HEK293 (cell line): Measurements from ENCODE around the gene FBXO17.
A peak's percentile ranks its signal among the peaks of the same experiment; 100 is the strongest.

ENCODE experiments used
- CTCF ChIA-PET: fragments of 350-600 bp; formaldehyde crosslinking; extraction: SDS; loops from one replicate; lab custom pipeline; 2021; ENCODE audit warnings: antibody characterized with exemption; lab: Yijun Ruan, JAX
- POLR2A ChIA-PET: fragments of 300-600 bp; formaldehyde crosslinking; extraction: SDS; loops from one replicate; lab custom pipeline; 2020; ENCODE audit warnings: antibody characterized with exemption, inconsistent platforms; lab: Yijun Ruan, JAX
- H3K27ac ChIP-seq: fragments of 200-500 bp; sonication (Bioruptor generic); 2 replicates; pipeline ENCODE4 v1.5.1; 2014; ENCODE audit warnings: low read depth, low read length, control low read depth, inconsistent platforms; ENCODE audit errors: extremely low read depth
- H3K36me3 ChIP-seq, 2 experiments: fragments of 200-500 bp in 1 of 2; sonication (Bioruptor generic) in 1 of 2; 1 replicate in 1 of 2; 2 replicates in 1 of 2; pipeline ENCODE4 v1.5.1; 2014 to 2017; ENCODE audit warnings: inconsistent platforms in 2 of 2, low read length in 2 of 2; ENCODE audit not compliant: control insufficient read depth in 2 of 2, insufficient read depth in 1 of 2
- H3K4me1 ChIP-seq: fragments of 200-500 bp; sonication (Bioruptor generic); 2 replicates; pipeline ENCODE4 v1.5.1; 2014; ENCODE audit warnings: mild to moderate bottlenecking, low read length, inconsistent platforms; ENCODE audit not compliant: control insufficient read depth, insufficient read depth
- H3K4me3 ChIP-seq: 2 replicates; pipeline ENCODE4 v1.5.1; 2011; ENCODE audit warnings: low read depth, mild to moderate bottlenecking, control low read depth, low read length, moderate library complexity
- H3K9me3 ChIP-seq: fragments of 200-500 bp; sonication (Bioruptor generic); 2 replicates; pipeline ENCODE4 v1.5.1; 2014; ENCODE audit warnings: low read depth, low read length, inconsistent platforms; ENCODE audit not compliant: control insufficient read depth, insufficient read depth
- CTCF ChIP-seq: fragments of 450-650 bp; formaldehyde crosslinking; IDR thresholded peaks from 2 replicates; pipeline ENCODE4 v1.5.1; 2016; ENCODE audit warnings: missing biosample characterization, missing genetic modification characterization
- EGR2 ChIP-seq: fragments of 450-650 bp; formaldehyde crosslinking; IDR thresholded peaks from 2 replicates; pipeline ENCODE4 v1.5.1; 2016; ENCODE audit warnings: low read depth, missing biosample characterization, missing genetic modification characterization
- GLIS2 ChIP-seq: fragments of 450-650 bp; formaldehyde crosslinking; IDR thresholded peaks from 2 replicates; pipeline ENCODE4 v1.5.1; 2016; ENCODE audit warnings: missing biosample characterization, missing genetic modification characterization
- KLF16 ChIP-seq: fragments of 450-650 bp; formaldehyde crosslinking; IDR thresholded peaks from 2 replicates; pipeline ENCODE4 v1.5.1; 2017; ENCODE audit warnings: missing biosample characterization, missing genetic modification characterization
- MZF1 ChIP-seq: fragments of 450-650 bp; formaldehyde crosslinking; IDR thresholded peaks from 2 replicates; pipeline ENCODE4 v1.5.1; 2017; ENCODE audit warnings: missing biosample characterization, missing genetic modification characterization, borderline replicate concordance
- REPIN1 ChIP-seq: fragments of 450-650 bp; formaldehyde crosslinking; IDR thresholded peaks from 2 replicates; pipeline ENCODE4 v1.5.1; 2017; ENCODE audit warnings: missing biosample characterization, missing genetic modification characterization, low read depth
- TCF7L2 ChIP-seq: IDR thresholded peaks from 2 replicates; pipeline ENCODE4 v1.6.1; 2011; ENCODE audit warnings: low read depth, mild to moderate bottlenecking, inconsistent platforms, low read length, moderate library complexity, borderline replicate concordance
- ZBTB48 ChIP-seq: fragments of 450-650 bp; formaldehyde crosslinking; IDR thresholded peaks from 2 replicates; pipeline ENCODE4 v1.5.1; 2016; ENCODE audit warnings: missing biosample characterization, missing genetic modification characterization
- ZEB2 ChIP-seq: fragments of 450-650 bp; formaldehyde crosslinking; IDR thresholded peaks from 2 replicates; pipeline ENCODE4 v1.5.1; 2016; ENCODE audit warnings: missing biosample characterization, missing genetic modification characterization
- ZNF10 ChIP-seq: fragments of 450-650 bp; formaldehyde crosslinking; IDR thresholded peaks from 2 replicates; pipeline ENCODE4 v1.5.1; 2017; ENCODE audit warnings: missing biosample characterization, missing genetic modification characterization
- ZNF16 ChIP-seq: fragments of 450-650 bp; formaldehyde crosslinking; IDR thresholded peaks from 2 replicates; pipeline ENCODE4 v1.5.1; 2016; ENCODE audit warnings: low read depth, missing biosample characterization, missing genetic modification characterization
- ZNF174 ChIP-seq: fragments of 450-650 bp; formaldehyde crosslinking; IDR thresholded peaks from 2 replicates; pipeline ENCODE4 v1.5.0; 2017; ENCODE audit warnings: missing biosample characterization, mild to moderate bottlenecking, missing genetic modification characterization
- ZNF202 ChIP-seq: fragments of 450-650 bp; formaldehyde crosslinking; IDR thresholded peaks from 2 replicates; pipeline ENCODE4 v1.5.1; 2016; ENCODE audit warnings: missing biosample characterization, missing genetic modification characterization, borderline replicate concordance
- ZNF223 ChIP-seq: fragments of 450-650 bp; formaldehyde crosslinking; IDR thresholded peaks from 2 replicates; pipeline ENCODE4 v1.5.1; 2016; ENCODE audit warnings: missing biosample characterization, missing genetic modification characterization
- ZNF23 ChIP-seq: fragments of 450-650 bp; formaldehyde crosslinking; IDR thresholded peaks from 2 replicates; pipeline ENCODE4 v1.5.1; 2016; ENCODE audit warnings: missing biosample characterization, missing genetic modification characterization, borderline replicate concordance
- ZNF311 ChIP-seq: fragments of 450-650 bp; formaldehyde crosslinking; IDR thresholded peaks from 2 replicates; pipeline ENCODE4 v1.5.1; 2017; ENCODE audit warnings: missing biosample characterization, missing genetic modification characterization, borderline replicate concordance
- ZNF362 ChIP-seq: fragments of 450-650 bp; formaldehyde crosslinking; IDR thresholded peaks from 2 replicates; pipeline ENCODE4 v1.5.1; 2016; ENCODE audit warnings: missing biosample characterization, missing genetic modification characterization
- ZNF391 ChIP-seq: fragments of 450-650 bp; formaldehyde crosslinking; IDR thresholded peaks from 2 replicates; pipeline ENCODE4 v1.5.1; 2016; ENCODE audit warnings: low read depth, missing biosample characterization, missing genetic modification characterization, borderline replicate concordance
- ZNF423 ChIP-seq: fragments of 450-650 bp; formaldehyde crosslinking; IDR thresholded peaks from 2 replicates; pipeline ENCODE4 v1.5.1; 2016; ENCODE audit warnings: missing biosample characterization, missing genetic modification characterization
- ZNF48 ChIP-seq: fragments of 450-650 bp; formaldehyde crosslinking; IDR thresholded peaks from 2 replicates; pipeline ENCODE4 v1.5.1; 2016; ENCODE audit warnings: missing biosample characterization, missing genetic modification characterization
- ZNF529 ChIP-seq: fragments of 450-650 bp; formaldehyde crosslinking; IDR thresholded peaks from 2 replicates; pipeline ENCODE4 v1.5.1; 2017; ENCODE audit warnings: missing genetic modification characterization, missing biosample characterization; ENCODE audit not compliant: insufficient replicate concordance
- ZNF837 ChIP-seq: fragments of 450-650 bp; formaldehyde crosslinking; IDR thresholded peaks from 2 replicates; pipeline ENCODE4 v1.5.1; 2016; ENCODE audit warnings: missing biosample characterization, missing genetic modification characterization
- ZSCAN16 ChIP-seq: fragments of 450-650 bp; formaldehyde crosslinking; IDR thresholded peaks from 2 replicates; pipeline ENCODE4 v1.5.1; 2016; ENCODE audit warnings: missing biosample characterization, missing genetic modification characterization
- TF ChIP-seq, protein P1 (sequence below): fragments of 450-650 bp; formaldehyde crosslinking; IDR thresholded peaks from 2 replicates; pipeline ENCODE4 v1.5.1; 2017; ENCODE audit warnings: missing biosample characterization, missing genetic modification characterization
- TF ChIP-seq, protein P2 (sequence below): fragments of 450-650 bp; formaldehyde crosslinking; conservative IDR thresholded peaks from 2 replicates; pipeline ENCODE4 v1.5.1; 2016; ENCODE audit warnings: low read depth, missing biosample characterization, missing genetic modification characterization
- TF ChIP-seq, protein P3 (sequence below): fragments of 450-650 bp; formaldehyde crosslinking; IDR thresholded peaks from 2 replicates; pipeline ENCODE4 v1.5.1; 2016; ENCODE audit warnings: missing biosample characterization, missing genetic modification characterization

FBXO17 gene

DNA sequence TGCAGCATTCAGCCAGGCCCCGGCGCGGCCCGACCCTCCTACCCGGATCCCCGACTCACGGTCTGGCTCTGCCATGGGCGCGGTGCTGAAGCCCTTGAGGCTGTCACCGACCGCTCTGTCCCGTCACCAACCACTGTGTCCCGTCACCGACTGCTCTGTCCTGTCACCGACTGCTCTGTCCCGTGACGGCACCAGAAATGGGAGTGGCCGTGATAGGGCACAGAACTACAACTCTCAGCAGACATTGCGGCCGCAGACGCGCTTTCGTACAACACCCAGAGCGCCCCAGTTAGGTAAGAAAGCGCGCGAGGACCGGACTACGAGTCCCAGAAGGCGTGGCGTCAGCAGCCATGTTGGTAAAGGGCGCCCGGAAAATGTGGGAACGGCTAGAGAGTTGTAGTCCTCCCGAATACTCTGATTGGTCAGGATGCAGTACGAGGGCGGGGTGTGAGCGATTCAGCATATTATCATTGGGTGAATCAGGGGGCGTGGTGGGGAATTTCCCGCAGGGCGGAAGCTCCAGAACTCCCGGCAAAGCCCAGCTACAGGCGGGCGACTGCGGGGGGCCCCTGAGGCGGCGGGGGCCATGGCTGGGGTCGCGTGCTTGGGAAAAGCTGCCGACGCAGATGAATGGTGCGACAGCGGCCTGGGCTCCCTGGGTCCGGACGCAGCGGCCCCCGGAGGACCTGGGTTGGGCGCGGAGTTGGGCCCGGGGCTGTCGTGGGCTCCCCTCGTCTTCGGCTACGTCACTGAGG, 75.9 kb downstream of the FBXO17 start, which contains the start of the genes NFKBIB and SIRT2 (continued):
- TF ChIP-seq CTCF (tag by site-specific recombination) = peak; percentile 59; the same call in 1 of the 2 replicates
- no peak for TF ChIP-seq ZNF174 (tag by site-specific recombination)
- TF ChIP-seq ZSCAN16 (tag by site-specific recombination) = peak; percentile 62; the same call in 1 of the 2 replicates
- no peak for TF ChIP-seq ZNF362
- TF ChIP-seq, protein P1, sequence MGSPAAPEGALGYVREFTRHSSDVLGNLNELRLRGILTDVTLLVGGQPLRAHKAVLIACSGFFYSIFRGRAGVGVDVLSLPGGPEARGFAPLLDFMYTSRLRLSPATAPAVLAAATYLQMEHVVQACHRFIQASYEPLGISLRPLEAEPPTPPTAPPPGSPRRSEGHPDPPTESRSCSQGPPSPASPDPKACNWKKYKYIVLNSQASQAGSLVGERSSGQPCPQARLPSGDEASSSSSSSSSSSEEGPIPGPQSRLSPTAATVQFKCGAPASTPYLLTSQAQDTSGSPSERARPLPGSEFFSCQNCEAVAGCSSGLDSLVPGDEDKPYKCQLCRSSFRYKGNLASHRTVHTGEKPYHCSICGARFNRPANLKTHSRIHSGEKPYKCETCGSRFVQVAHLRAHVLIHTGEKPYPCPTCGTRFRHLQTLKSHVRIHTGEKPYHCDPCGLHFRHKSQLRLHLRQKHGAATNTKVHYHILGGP = peak; percentile 75
- no peak for TF ChIP-seq ZNF529
- TF ChIP-seq ZNF391 (tag by site-specific recombination) = peak; percentile 82

DNA sequence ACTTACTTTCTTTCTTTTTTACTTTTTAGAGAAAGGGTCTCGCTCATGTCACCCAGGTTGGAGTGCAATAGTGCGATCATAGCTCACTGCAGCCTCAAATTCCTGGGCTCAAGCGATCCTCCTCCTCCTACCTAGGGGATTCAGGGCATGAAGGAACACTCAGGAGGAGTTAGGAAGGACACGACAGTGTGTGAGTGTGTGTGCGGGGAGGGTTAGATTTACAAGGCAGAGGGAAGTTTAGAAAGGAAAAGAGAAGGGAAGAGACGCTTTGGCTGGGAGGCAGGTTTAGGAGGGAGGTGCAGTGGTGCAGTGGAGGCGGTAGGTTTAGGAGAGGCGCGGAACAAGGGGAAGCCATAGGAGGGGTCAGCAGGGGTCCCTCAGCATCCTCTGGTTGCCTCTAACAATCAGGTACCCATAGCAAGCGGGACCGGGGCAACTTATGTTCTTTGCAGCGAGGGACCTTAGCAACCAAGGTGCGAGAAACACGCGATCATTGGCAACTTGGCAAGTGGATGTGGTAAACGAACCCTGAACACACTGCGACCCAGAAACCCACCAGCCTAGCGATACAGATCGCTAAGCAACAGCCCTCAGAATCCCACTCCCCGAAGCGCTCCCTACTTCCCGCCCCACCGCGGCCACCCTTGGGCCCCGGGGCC, 76.6 kb downstream of the FBXO17 start:
- Histone ChIP-seq H3K9me3 (peaks cover 3% of the 10 kb centered on the region; the same call in 1 of the 2 replicates), H3K36me3 (peaks cover 0 to 16% of the 10 kb centered on the region in 2 experiments; a peak in 1 of 3 replicates), H3K27ac (peak overlapping the region; percentile 66), H3K4me1 (peaks cover 21% of the 10 kb centered on the region), H3K4me3 (peak overlapping the region; percentile 58)
- ChIA-PET POLR2A (no interaction called here), CTCF (interaction anchor here (3.3 kb wide), 1 partner anchor 12 kb away, joined by 32 read pairs; no protein-coding TSS in a partner anchor)
- TF ChIP-seq REPIN1 (peak; percentile 94; the same call in 1 of the 2 replicates), ZNF311 (tag by site-specific recombination) (0 out of 2 replicates have a peak, but pooled peaks have one; percentile 36), KLF16 (tag by site-specific recombination) (0 out of 2 replicates have a peak, but pooled peaks have one; percentile 8), GLIS2 (peak; percentile 70), ZNF837 (tag by site-specific recombination) (peak; percentile 59; the same call in 1 of the 2 replicates), EGR2 (peak; percentile 33; the same call in 1 of the 2 replicates), ZNF48 (tag by site-specific recombination) (no peak), TCF7L2 (no peak), ZNF10 (tag by site-specific recombination) (no peak), ZEB2 (tag by site-specific recombination) (no peak), ZNF223 (tag by site-specific recombination) (peak; percentile 65; the same call in 1 of the 2 replicates), ZNF423 (tag by site-specific recombination) (peak; percentile 93), ZNF16 (tag by site-specific recombination) (peak; percentile 72), ZBTB48 (tag by site-specific recombination) (peak; percentile 91), MZF1 (peak; percentile 70; the same call in 1 of the 2 replicates), ZNF23 (no peak), ZNF202 (tag by site-specific recombination) (no peak)
- TF ChIP-seq, protein P2, sequence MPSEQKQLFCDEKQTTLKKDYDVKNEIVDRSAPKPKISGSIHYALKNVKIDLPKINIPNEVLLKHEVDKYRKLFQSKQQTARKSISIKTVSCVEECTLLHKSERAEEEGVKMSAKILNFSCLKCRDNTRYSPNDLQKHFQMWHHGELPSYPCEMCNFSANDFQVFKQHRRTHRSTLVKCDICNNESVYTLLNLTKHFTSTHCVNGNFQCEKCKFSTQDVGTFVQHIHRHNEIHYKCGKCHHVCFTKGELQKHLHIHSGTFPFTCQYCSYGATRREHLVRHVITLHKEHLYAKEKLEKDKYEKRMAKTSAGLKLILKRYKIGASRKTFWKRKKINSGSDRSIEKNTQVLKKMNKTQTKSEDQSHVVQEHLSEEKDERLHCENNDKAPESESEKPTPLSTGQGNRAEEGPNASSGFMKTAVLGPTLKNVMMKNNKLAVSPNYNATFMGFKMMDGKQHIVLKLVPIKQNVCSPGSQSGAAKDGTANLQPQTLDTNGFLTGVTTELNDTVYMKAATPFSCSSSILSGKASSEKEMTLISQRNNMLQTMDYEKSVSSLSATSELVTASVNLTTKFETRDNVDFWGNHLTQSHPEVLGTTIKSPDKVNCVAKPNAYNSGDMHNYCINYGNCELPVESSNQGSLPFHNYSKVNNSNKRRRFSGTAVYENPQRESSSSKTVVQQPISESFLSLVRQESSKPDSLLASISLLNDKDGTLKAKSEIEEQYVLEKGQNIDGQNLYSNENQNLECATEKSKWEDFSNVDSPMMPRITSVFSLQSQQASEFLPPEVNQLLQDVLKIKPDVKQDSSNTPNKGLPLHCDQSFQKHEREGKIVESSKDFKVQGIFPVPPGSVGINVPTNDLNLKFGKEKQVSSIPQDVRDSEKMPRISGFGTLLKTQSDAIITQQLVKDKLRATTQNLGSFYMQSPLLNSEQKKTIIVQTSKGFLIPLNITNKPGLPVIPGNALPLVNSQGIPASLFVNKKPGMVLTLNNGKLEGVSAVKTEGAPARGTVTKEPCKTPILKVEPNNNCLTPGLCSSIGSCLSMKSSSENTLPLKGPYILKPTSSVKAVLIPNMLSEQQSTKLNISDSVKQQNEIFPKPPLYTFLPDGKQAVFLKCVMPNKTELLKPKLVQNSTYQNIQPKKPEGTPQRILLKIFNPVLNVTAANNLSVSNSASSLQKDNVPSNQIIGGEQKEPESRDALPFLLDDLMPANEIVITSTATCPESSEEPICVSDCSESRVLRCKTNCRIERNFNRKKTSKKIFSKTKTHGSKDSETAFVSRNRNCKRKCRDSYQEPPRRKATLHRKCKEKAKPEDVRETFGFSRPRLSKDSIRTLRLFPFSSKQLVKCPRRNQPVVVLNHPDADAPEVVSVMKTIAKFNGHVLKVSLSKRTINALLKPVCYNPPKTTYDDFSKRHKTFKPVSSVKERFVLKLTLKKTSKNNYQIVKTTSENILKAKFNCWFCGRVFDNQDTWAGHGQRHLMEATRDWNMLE = no peak
- TF ChIP-seq, protein P3, sequence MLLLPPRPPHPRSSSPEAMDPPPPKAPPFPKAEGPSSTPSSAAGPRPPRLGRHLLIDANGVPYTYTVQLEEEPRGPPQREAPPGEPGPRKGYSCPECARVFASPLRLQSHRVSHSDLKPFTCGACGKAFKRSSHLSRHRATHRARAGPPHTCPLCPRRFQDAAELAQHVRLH (tag by site-specific recombination) = peak; percentile 21
